Astrocyte of the cerebellum (primary cell): ENCODE data around the gene DNMT3A.
A peak's percentile ranks its signal among the peaks of the same experiment; 100 is the strongest.

Experiments
- DNase-seq: peaks from one replicate; pipeline ENCODE4 v3.0.0-alpha.2; 2011; ENCODE audit warnings: low read depth
- H3K4me3 ChIP-seq: 2 replicates; pipeline ENCODE4 v1.5.1; 2011; ENCODE audit warnings: mild to moderate bottlenecking, low read depth, low read length, moderate library complexity
- CTCF ChIP-seq: IDR thresholded peaks from 2 replicates; pipeline ENCODE4 v1.5.1; 2012; ENCODE audit warnings: low read length, low read depth, moderate library complexity, mild to moderate bottlenecking; ENCODE audit errors: missing control alignments
- in situ Hi-C: cut with HindIII; loops from 2 replicates; pipeline ENCODE4 v1.10.0; 2017; ENCODE audit warnings: low sequenced_read_pairs

DNMT3A gene

GRCh38 chr2:25377822-25378421 lies 36.2 kb upstream of the DNMT3A start:
- DNase-seq: no peak
- no peak overlapping the region for H3K4me3 ChIP-seq
- in situ Hi-C loops: no loop called here

GRCh38 chr2:25376750-25377621 lies 35.3 kb upstream of the DNMT3A start:
- peak; percentile 68 for DNase-seq
- peak; percentile 79 for TF ChIP-seq CTCF
- H3K4me3 ChIP-seq: no peak overlapping the region
- in situ Hi-C loops: no loop called here

More at GRCh38 chr2:25377822-25378421, 36.2 kb upstream of the DNMT3A start:
- no peak for TF ChIP-seq CTCF

GRCh38 chr2:25375989-25376545 lies 34.3 kb upstream of the DNMT3A start:
- no peak for TF ChIP-seq CTCF
- H3K4me3 ChIP-seq: no peak overlapping the region
- no peak for DNase-seq
- in situ Hi-C loops: no loop called here

GRCh38 chr2:25375371-25375988 lies 33.8 kb upstream of the DNMT3A start:
- H3K4me3 ChIP-seq: no peak overlapping the region
- TF ChIP-seq CTCF: no peak
- in situ Hi-C loops: no loop called here
- no peak for DNase-seq

GRCh38 chr2:25374827-25375226 lies 33.1 kb upstream of the DNMT3A start:
- TF ChIP-seq CTCF: no peak
- DNase-seq: no peak
- in situ Hi-C loops: no loop called here
- no peak overlapping the region for H3K4me3 ChIP-seq

- no peak for DNase-seq
- no peak overlapping the region for H3K4me3 ChIP-seq
- in situ Hi-C loops: no loop called here
- TF ChIP-seq CTCF: no peak
These were observed 32.7 kb upstream of the DNMT3A start for GRCh38 chr2:25374411-25374810.
